H1 (cell line): Measurements from ENCODE around the gene IKZF2. TPM values are rescaled to one million over a fixed set of nuclear protein-coding genes. Genes with fewer than 3 reads are reported as not detected.

Source experiments
- CTCF ChIA-PET: fragments of 300-600 bp; sonication (Branson Sonifier 250); formaldehyde crosslinking; loops from one replicate; lab custom pipeline; 2021; ENCODE audit not compliant: partially characterized antibody; lab: Charles Lee
- POLR2A ChIA-PET: fragments of 300-600 bp; sonication (Branson Sonifier 250); formaldehyde crosslinking; loops from one replicate; lab custom pipeline; 2021; ENCODE audit warnings: inconsistent platforms; ENCODE audit not compliant: partially characterized antibody; lab: Charles Lee
- DNase-seq, 2 experiments: peaks; one replicate each; pipeline versions ENCODE4 v3.0.0 to v3.0.0-alpha.2; 2010 to 2022; ENCODE audit warnings: low spot score in 2 of 2, low read depth in 1 of 2, mixed read lengths in 1 of 2
- FAIRE-seq: peaks from 2 replicates; lab custom pipeline; 2011; peaks lifted over from hg19 to GRCh38; lab: Jason Lieb, UNC
- H2AFZ ChIP-seq: 2 replicates; pipeline ENCODE4 v1.8.1; 2012; ENCODE audit warnings: low read length, inconsistent platforms
- H2AK5ac ChIP-seq: 2 replicates; pipeline ENCODE4 v1.6.1; 2013; ENCODE audit warnings: low read depth, low read length
- H2BK120ac ChIP-seq: replicated peaks from 2 replicates; pipeline ENCODE3; 2013; ENCODE audit warnings: low read depth, low read length, inconsistent platforms
- H2BK12ac ChIP-seq: 2 replicates; pipeline ENCODE4 v1.6.1; 2013; ENCODE audit warnings: low read depth, low read length
- H2BK15ac ChIP-seq: 2 replicates; pipeline ENCODE4 v1.6.1; 2013; ENCODE audit warnings: low read length
- H2BK20ac ChIP-seq: 2 replicates; pipeline ENCODE4 v1.6.1; 2013; ENCODE audit warnings: low read length
- H2BK5ac ChIP-seq: 2 replicates; pipeline ENCODE4 v1.6.1; 2013; ENCODE audit warnings: low read depth, low read length
- H3K14ac ChIP-seq: 2 replicates; pipeline ENCODE4 v1.6.1; 2013; ENCODE audit warnings: inconsistent platforms; ENCODE audit not compliant: insufficient read length
- H3K18ac ChIP-seq: 2 replicates; pipeline ENCODE4 v1.6.1; 2013; ENCODE audit warnings: low read length; ENCODE audit errors: extremely low read depth
- H3K23ac ChIP-seq: 2 replicates; pipeline ENCODE4 v1.6.1; 2013; ENCODE audit warnings: inconsistent platforms; ENCODE audit not compliant: insufficient read length
- H3K23me2 ChIP-seq: 2 replicates; pipeline ENCODE4 v1.6.1; 2013; ENCODE audit warnings: low read depth, low read length
- H3K27ac ChIP-seq: 2 replicates; pipeline ENCODE4 v1.6.1; 2011; ENCODE audit warnings: low read depth, low read length, inconsistent platforms
- H3K27me3 ChIP-seq, 4 experiments: replicated peaks in 1 of 4; 1 replicate in 1 of 4; 2 replicates in 3 of 4; pipeline versions ENCODE4 v1.6.1 to v1.8.1; 2011 to 2013; ENCODE audit warnings: low read length in 3 of 4, mild to moderate bottlenecking in 3 of 4, inconsistent platforms in 2 of 4, mixed read lengths in 2 of 4, moderate library complexity in 1 of 4; ENCODE audit not compliant: control insufficient read depth in 3 of 4, insufficient read depth in 3 of 4; ENCODE audit errors: extremely low read depth in 1 of 4
- H3K36me3 ChIP-seq, 4 experiments: 2 replicates each; pipeline versions ENCODE4 v1.6.1 to v1.8.1; 2011 to 2013; ENCODE audit warnings: mild to moderate bottlenecking in 4 of 4, low read length in 3 of 4, moderate library complexity in 2 of 4, control low read depth in 1 of 4, inconsistent platforms in 1 of 4; ENCODE audit not compliant: insufficient read depth in 4 of 4, control insufficient read depth in 2 of 4
- H3K4ac ChIP-seq: replicated peaks from 2 replicates; pipeline ENCODE3; 2013; ENCODE audit warnings: low read length, low read depth, mixed read lengths, inconsistent platforms; ENCODE audit not compliant: insufficient read length
- H3K4me1 ChIP-seq, 4 experiments: replicated peaks in 1 of 4; 1 replicate in 1 of 4; 2 replicates in 3 of 4; pipeline versions ENCODE4 v1.6.1 to v1.8.1; 2011 to 2013; ENCODE audit warnings: low read length in 3 of 4, inconsistent platforms in 2 of 4, mixed read lengths in 1 of 4; ENCODE audit not compliant: insufficient read depth in 4 of 4, control insufficient read depth in 3 of 4
- H3K4me2 ChIP-seq, 2 experiments: 2 replicates each; pipeline versions ENCODE4 v1.6.1 to v1.8.1; 2011 to 2013; ENCODE audit warnings: low read depth in 2 of 2, low read length in 2 of 2, control low read depth in 1 of 2, inconsistent platforms in 1 of 2, mild to moderate bottlenecking in 1 of 2; ENCODE audit not compliant: insufficient read depth in 1 of 2
- H3K4me3 ChIP-seq, 4 experiments: fragments of 200-600, 300-600 bp in 1 of 4; sonication (generic), shearing (Covaris generic), sonication (Bioruptor Twin) in 1 of 4; 2 replicates each; pipeline versions ENCODE4 v1.5.1 to v1.8.1; 2011 to 2016; ENCODE audit warnings: low read length in 4 of 4, low read depth in 3 of 4, control low read depth in 2 of 4, inconsistent platforms in 2 of 4, mild to moderate bottlenecking in 2 of 4, mixed read lengths in 1 of 4, moderate library complexity in 1 of 4; ENCODE audit not compliant: insufficient read depth in 2 of 4; ENCODE audit errors: extremely low read depth in 1 of 4
- H3K56ac ChIP-seq: replicated peaks from 2 replicates; pipeline ENCODE3; 2013; ENCODE audit warnings: low read depth, mild to moderate bottlenecking, mixed read lengths, low read length, inconsistent platforms; ENCODE audit not compliant: insufficient read length
- H3K79me1 ChIP-seq: 2 replicates; pipeline ENCODE4 v1.6.1; 2013; ENCODE audit warnings: low read depth, low read length, control low read depth
- H3K79me2 ChIP-seq, 2 experiments: 2 replicates each; pipeline versions ENCODE4 v1.6.1 to v1.8.1; 2012 to 2013; ENCODE audit warnings: low read length in 2 of 2, mild to moderate bottlenecking in 2 of 2, inconsistent platforms in 1 of 2; ENCODE audit not compliant: insufficient read depth in 2 of 2, control insufficient read depth in 1 of 2
- H3K9ac ChIP-seq, 4 experiments: replicated peaks in 1 of 4; 1 replicate in 1 of 4; 2 replicates in 3 of 4; pipeline versions ENCODE4 v1.6.1 to v1.8.1; 2011 to 2013; ENCODE audit warnings: low read depth in 3 of 4, low read length in 3 of 4, control low read depth in 2 of 4, mild to moderate bottlenecking in 2 of 4, moderate library complexity in 2 of 4, inconsistent platforms in 1 of 4; ENCODE audit errors: extremely low read depth in 1 of 4
- H3K9me3 ChIP-seq, 2 experiments: 2 replicates each; pipeline versions ENCODE4 v1.6.1 to v1.8.1; 2012 to 2013; ENCODE audit warnings: mild to moderate bottlenecking in 2 of 2, moderate library complexity in 2 of 2, control low read depth in 1 of 2, inconsistent platforms in 1 of 2, low read depth in 1 of 2, low read length in 1 of 2, mixed read lengths in 1 of 2; ENCODE audit not compliant: insufficient read depth in 2 of 2
- H4K20me1 ChIP-seq, 2 experiments: replicated peaks in 1 of 2; 2 replicates each; pipeline versions ENCODE3 to v1.8.1; 2011 to 2013; ENCODE audit warnings: inconsistent platforms in 2 of 2, low read length in 2 of 2, mild to moderate bottlenecking in 1 of 2; ENCODE audit not compliant: insufficient read depth in 2 of 2, control insufficient read depth in 1 of 2
- H4K5ac ChIP-seq: 2 replicates; pipeline ENCODE4 v1.6.1; 2013; ENCODE audit warnings: low read length, low read depth, mixed read lengths, inconsistent platforms; ENCODE audit not compliant: insufficient read length
- H4K8ac ChIP-seq: 2 replicates; pipeline ENCODE4 v1.8.0; 2013; ENCODE audit warnings: mild to moderate bottlenecking, moderate library complexity, low read length, inconsistent platforms; ENCODE audit not compliant: insufficient read depth; ENCODE audit errors: extremely low read depth
- H4K91ac ChIP-seq: replicated peaks from 2 replicates; pipeline ENCODE3; 2013; ENCODE audit warnings: low read length, mixed read lengths, inconsistent platforms; ENCODE audit not compliant: insufficient read length
- ATF3 ChIP-seq: IDR thresholded peaks from 2 replicates; pipeline ENCODE4 v1.6.1; 2011; ENCODE audit warnings: low read depth, mild to moderate bottlenecking, low read length; ENCODE audit not compliant: insufficient read depth
- BCL11A ChIP-seq, 2 experiments: IDR thresholded peaks; one replicate each; pipeline ENCODE4 v1.6.1; 2011; ENCODE audit warnings: low read depth in 2 of 2, low read length in 2 of 2, mild to moderate bottlenecking in 2 of 2
- BRCA1 ChIP-seq: IDR thresholded peaks from 2 replicates; pipeline ENCODE4 v1.6.1; 2012; ENCODE audit warnings: low read depth, low read length, improper control_type of control experiment
- CEBPB ChIP-seq: IDR thresholded peaks from 2 replicates; pipeline ENCODE4 v1.6.1; 2012; ENCODE audit warnings: low read depth, low read length
- E2F6 ChIP-seq: IDR thresholded peaks from 2 replicates; pipeline ENCODE4 v1.6.1; 2012; ENCODE audit warnings: inconsistent platforms
- EP300 ChIP-seq, 2 experiments: IDR thresholded peaks; 1 replicate in 1 of 2; 2 replicates in 1 of 2; pipeline ENCODE4 v1.6.1; 2011 to 2012; ENCODE audit warnings: low read depth in 2 of 2, low read length in 2 of 2, mild to moderate bottlenecking in 2 of 2, borderline replicate concordance in 1 of 2, inconsistent platforms in 1 of 2, moderate library complexity in 1 of 2
- MAFK ChIP-seq: IDR thresholded peaks from 2 replicates; pipeline ENCODE4 v1.6.1; 2012; ENCODE audit warnings: low read depth, mild to moderate bottlenecking, improper control_type of control experiment, low read length
- RAD21 ChIP-seq, 2 experiments: IDR thresholded peaks in 1 of 2; conservative IDR thresholded peaks in 1 of 2; 2 replicates each; pipeline ENCODE4 v1.6.1; 2011; ENCODE audit warnings: low read depth in 2 of 2, low read length in 2 of 2, improper control_type of control experiment in 1 of 2, inconsistent platforms in 1 of 2, mild to moderate bottlenecking in 1 of 2, moderate library complexity in 1 of 2
- RNF2 ChIP-seq: fragments of 200-900, 300-1000 bp; sonication (generic); IDR thresholded peaks from 2 replicates; pipeline ENCODE4 v1.7.1; 2016; ENCODE audit warnings: borderline replicate concordance, low read depth, mild to moderate bottlenecking, antibody characterized with exemption, low read length; ENCODE audit not compliant: poor library complexity, severe bottlenecking; ENCODE audit errors: missing control alignments
- SRF ChIP-seq: IDR thresholded peaks from 2 replicates; pipeline ENCODE4 v1.6.1; 2011; ENCODE audit warnings: mild to moderate bottlenecking, low read depth, low read length, moderate library complexity
- WGBS, 2 experiments: shearing (Covaris generic) in 1 of 2; methylation state at CpG; one replicate each; pipeline versions ENCODE4 v1.1.6 to v1.1.7; 2013 to 2015; ENCODE audit warnings: low lambda C conversion rate in 2 of 2, mixed read lengths in 2 of 2, inconsistent platforms in 1 of 2, low coverage in 1 of 2, missing lambda C conversion rate in 1 of 2; ENCODE audit not compliant: insufficient replicate concordance in 2 of 2, insufficient coverage in 1 of 2, insufficient read length in 1 of 2; ENCODE audit errors: extremely low coverage in 1 of 2, missing lambda C conversion rate in 1 of 2; 5-methylcytosine and 5-hydroxymethylcytosine counted together
- polyA plus RNA-seq, 7 experiments: library from polyadenylated mRNA; depleted of rRNA in 3 of 7; stranded (reverse) in 5 of 7; unstranded in 2 of 7; fragments of >200 nt in 5 of 7; fragments of 200-250 nt in 2 of 7; gene quantifications; 1 replicate in 5 of 7; 2 replicates in 1 of 7; 4 replicates in 1 of 7; pipeline versions ENCODE4 v1.2.1 to v1.2.3, GENCODE V29; 2011 to 2013; ENCODE audit warnings: missing spikeins in 2 of 7, mixed read lengths in 2 of 7
- total RNA-seq: library from RNA; stranded (reverse); fragmentation: NEBNext Ultra II Directional; extraction: Animal tissue kit (Norgen Biotek cat#: 25700); gene quantifications from 2 replicates; pipeline ENCODE4 v1.2.1, GENCODE V29; 2021

IKZF2 gene
- total and polyA plus RNA-seq, 2 of the 8 experiments (the other 6 are each of a cell fraction or from before 2014, with no cell fraction given), result 1.7 to 4.4 TPM

- FAIRE-seq (no peak), DNase-seq (no peak)
- no peak overlapping the region for H2AFZ ChIP-seq
- no peak overlapping the region for H3K4me3 ChIP-seq
- H2BK120ac ChIP-seq, result no peak overlapping the region
- CTCF ChIA-PET, result no interaction called here
- H2BK5ac ChIP-seq, result no peak overlapping the region
- no peak overlapping the region for H2BK15ac ChIP-seq
- H4K8ac ChIP-seq, result no peak overlapping the region
- no peaks in the 10 kb centered on the region for H4K20me1 ChIP-seq
- H3K23ac ChIP-seq, result no peak overlapping the region
- no peak overlapping the region for H4K91ac ChIP-seq
- no peaks in the 10 kb centered on the region for H3K4me1 ChIP-seq
- H3K79me2 ChIP-seq, result no peaks in the 10 kb centered on the region
- no peak overlapping the region for H3K14ac ChIP-seq
- no peak overlapping the region for H3K4me2 ChIP-seq
- H3K79me1 ChIP-seq, result no peaks in the 10 kb centered on the region
- POLR2A ChIA-PET, result no interaction called here
- H3K23me2 ChIP-seq, result no peaks in the 10 kb centered on the region
- peaks cover 0 to 4% (median under 1%) of the 10 kb centered on the region in 4 experiments; a peak in 2 of 8 replicates for H3K36me3 ChIP-seq
- peaks cover 2 to 4% of the 10 kb centered on the region in 2 experiments; a peak in 2 of 4 replicates for H3K9me3 ChIP-seq
- no peak overlapping the region for H3K27ac ChIP-seq
- TF ChIP-seq EP300 (IDR thresholded peaks at IDR 0.05; ENCODE audit: borderline replicate concordance in 1 of 2, low read depth in 2 of 2, low read length in 2 of 2) (no peak), BRCA1 (no peak), SRF (no peak), MAFK (no peak), ATF3 (no peak), RAD21 (IDR thresholded peaks at IDR 0.05 in 1 of 2, conservative IDR thresholded peaks at IDR 0.05 in 1 of 2; ENCODE audit: low read depth in 2 of 2, low read length in 2 of 2) (no peak), BCL11A (IDR thresholded peaks at IDR 0.05; ENCODE audit: low read depth in 2 of 2, low read length in 2 of 2) (no peak), RNF2 (no peak), E2F6 (no peak), CEBPB (no peak)
- H3K9ac ChIP-seq, result no peak overlapping the region
- H4K5ac ChIP-seq, result no peak overlapping the region
- H3K27me3 ChIP-seq, result peaks cover 0 to 2% (median 0%) of the 10 kb centered on the region in 4 experiments; a peak in 1 of 7 replicates
- H2BK20ac ChIP-seq, result no peak overlapping the region
- H2AK5ac ChIP-seq, result no peak overlapping the region
- H3K56ac ChIP-seq, result no peak overlapping the region
- H3K4ac ChIP-seq, result no peak overlapping the region
- no peak overlapping the region for H2BK12ac ChIP-seq
- 86% methylated on average over 4 of the region's 4 CpGs; no CpG with 5 or more reads in 1 of the 2 experiments for WGBS, 2 experiments
- H3K18ac ChIP-seq, result no peak overlapping the region
These were observed 109.2 kb downstream of the IKZF2 start for GRCh38 chr2:213042262-213042661.
